ENCODE data around the gene MRM3.
"Not testable (repeated sequence)": the region's sequence is repeated elsewhere in the genome, so short reads cannot be mapped to it uniquely, and the experiment has no call there.

MRM3 gene

GRCh38 chr17:797236-797840 lies 15.2 kb downstream of the MRM3 start:
- DNase-seq = no peak

- DNase-seq = no peak
Measured at GRCh38 chr17:798246-798645, 16.1 kb downstream of the MRM3 start.

- DNase-seq = no peak
Measured at GRCh38 chr17:799261-799660, 17.1 kb downstream of the MRM3 start.

GRCh38 chr17:800446-801242 lies 18.5 kb downstream of the MRM3 start:
- no peak for DNase-seq

GRCh38 chr17:801660-802059 lies 19.5 kb downstream of the MRM3 start:
- no peak for DNase-seq

GRCh38 chr17:802481-802880 lies 20.3 kb downstream of the MRM3 start:
- DNase-seq = no peak

- no peak for DNase-seq
Measured at GRCh38 chr17:802901-803881, 21.0 kb downstream of the MRM3 start.

- DNase-seq = no peak
Measured at GRCh38 chr17:804541-805435, 22.6 kb downstream of the MRM3 start.

GRCh38 chr17:805886-806285 lies 23.7 kb downstream of the MRM3 start:
- not testable (repeated sequence) for DNase-seq

- DNase-seq = no peak
Measured at GRCh38 chr17:806346-806745, 24.2 kb downstream of the MRM3 start.

GRCh38 chr17:806781-807522 lies 24.8 kb downstream of the MRM3 start:
- DNase-seq = no peak

GRCh38 chr17:807523-808294 lies 25.6 kb downstream of the MRM3 start:
- no peak for DNase-seq

GRCh38 chr17:811051-811784 lies 29.1 kb downstream of the MRM3 start:
- DNase-seq = no peak

- no peak for DNase-seq
Measured at GRCh38 chr17:812638-813204, 30.6 kb downstream of the MRM3 start.

GRCh38 chr17:814371-814770 lies 32.2 kb downstream of the MRM3 start:
- DNase-seq = no peak

- DNase-seq = no peak
Measured at GRCh38 chr17:819251-819650, 37.1 kb downstream of the MRM3 start.

- DNase-seq = no peak
Measured at GRCh38 chr17:823501-823902, 41.3 kb downstream of the MRM3 start.

GRCh38 chr17:824378-824777 lies 42.2 kb downstream of the MRM3 start:
- DNase-seq = no peak

- DNase-seq = no peak
Measured at GRCh38 chr17:825216-825615, 43.1 kb downstream of the MRM3 start.

- no peak for DNase-seq
Measured at GRCh38 chr17:826778-827177, 44.6 kb downstream of the MRM3 start.

Measured in CD4-positive, alpha-beta T cell treated with Interleukin-4 for 1 hour (primary cell).